OCI-LY3 (cell line): ENCODE data around the gene PYGB.

Experiments
- EZH2phosphoT487 ChIP-seq: fragments of 200-600 bp; shearing (Covaris generic); IDR thresholded peaks from 2 replicates; pipeline ENCODE4 v1.6.1; 2018; ENCODE audit warnings: antibody characterized with exemption, mixed run types, low read depth
- TF ChIP-seq, protein P1 (sequence below): fragments of 200-600, 300-600 bp; sonication (generic); IDR thresholded peaks from 2 replicates; pipeline ENCODE4 v1.5.1; 2014; ENCODE audit warnings: antibody characterized with exemption, low read length, low read depth

DNA sequence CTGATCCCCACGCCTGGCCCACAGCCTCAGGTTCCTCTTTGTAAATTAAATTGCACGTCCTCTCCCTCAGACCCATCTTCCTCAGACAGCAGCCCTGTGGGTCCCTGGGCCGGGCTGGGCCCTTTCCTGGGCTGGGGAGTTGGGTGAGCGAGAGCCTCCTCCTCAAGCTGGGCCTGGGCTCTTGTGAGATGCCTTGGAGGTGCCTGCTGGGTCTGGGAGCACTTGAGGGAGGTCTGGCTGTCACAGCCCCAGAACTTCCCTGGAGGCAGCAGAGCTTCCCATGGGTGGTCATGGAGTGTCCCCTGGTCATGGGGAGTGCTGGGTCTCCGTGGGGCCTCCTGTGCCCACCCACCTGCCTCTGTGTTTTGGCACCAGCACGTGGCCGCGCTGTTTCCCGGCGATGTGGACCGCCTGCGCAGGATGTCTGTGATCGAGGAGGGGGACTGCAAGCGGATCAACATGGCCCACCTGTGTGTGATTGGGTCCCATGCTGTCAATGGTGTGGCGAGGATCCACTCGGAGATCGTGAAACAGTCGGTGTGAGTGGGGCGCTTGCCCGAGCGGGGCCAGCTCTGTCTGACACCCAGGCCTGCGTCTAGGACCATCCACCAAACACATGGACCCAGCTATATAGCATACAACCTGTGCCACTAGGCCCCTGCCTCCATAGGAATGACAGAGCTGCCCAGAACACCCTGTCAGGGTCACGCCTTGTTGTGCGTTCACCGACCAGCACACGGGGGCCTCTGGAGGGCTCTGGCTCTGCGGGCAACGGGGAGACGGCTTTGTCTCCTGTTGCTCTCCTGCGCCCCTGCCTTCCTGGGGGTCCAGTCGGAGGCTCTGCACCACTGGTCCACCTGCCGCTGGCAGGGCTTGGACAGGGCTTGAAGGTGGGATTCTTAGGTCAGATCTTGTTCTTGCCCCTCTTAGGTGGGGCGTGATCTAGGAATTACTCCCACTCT is 33.0 kb downstream of the PYGB start:
- TF ChIP-seq, protein P1, sequence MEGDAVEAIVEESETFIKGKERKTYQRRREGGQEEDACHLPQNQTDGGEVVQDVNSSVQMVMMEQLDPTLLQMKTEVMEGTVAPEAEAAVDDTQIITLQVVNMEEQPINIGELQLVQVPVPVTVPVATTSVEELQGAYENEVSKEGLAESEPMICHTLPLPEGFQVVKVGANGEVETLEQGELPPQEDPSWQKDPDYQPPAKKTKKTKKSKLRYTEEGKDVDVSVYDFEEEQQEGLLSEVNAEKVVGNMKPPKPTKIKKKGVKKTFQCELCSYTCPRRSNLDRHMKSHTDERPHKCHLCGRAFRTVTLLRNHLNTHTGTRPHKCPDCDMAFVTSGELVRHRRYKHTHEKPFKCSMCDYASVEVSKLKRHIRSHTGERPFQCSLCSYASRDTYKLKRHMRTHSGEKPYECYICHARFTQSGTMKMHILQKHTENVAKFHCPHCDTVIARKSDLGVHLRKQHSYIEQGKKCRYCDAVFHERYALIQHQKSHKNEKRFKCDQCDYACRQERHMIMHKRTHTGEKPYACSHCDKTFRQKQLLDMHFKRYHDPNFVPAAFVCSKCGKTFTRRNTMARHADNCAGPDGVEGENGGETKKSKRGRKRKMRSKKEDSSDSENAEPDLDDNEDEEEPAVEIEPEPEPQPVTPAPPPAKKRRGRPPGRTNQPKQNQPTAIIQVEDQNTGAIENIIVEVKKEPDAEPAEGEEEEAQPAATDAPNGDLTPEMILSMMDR = no peak
- TF ChIP-seq EZH2phosphoT487 = no peak
